HG03280 (cell line): Measurements from ENCODE around the gene CYP2E1.
"Not testable (repeated sequence)": the region's sequence is repeated elsewhere in the genome, so short reads cannot be mapped to it uniquely, and the experiment has no call there.

Experiments used
- ATAC-seq: cut with Tn5 transposase; IDR thresholded peaks from one replicate; pipeline ENCODE4 v1.9.1; 2021; ENCODE audit warnings: mild to moderate bottlenecking, moderate library complexity; ENCODE audit not compliant: unreplicated experiment

The CYP2E1 gene

GRCh38 chr10:133568831-133569527 lies 41.8 kb downstream of the CYP2E1 start:
- not testable (repeated sequence) for ATAC-seq

- not testable (repeated sequence) for ATAC-seq
Measured at GRCh38 chr10:133569801-133570200, 42.6 kb downstream of the CYP2E1 start.

GRCh38 chr10:133572055-133572454 lies 44.9 kb downstream of the CYP2E1 start:
- ATAC-seq: not testable (repeated sequence)

GRCh38 chr10:133573460-133573859 lies 46.3 kb downstream of the CYP2E1 start:
- ATAC-seq: not testable (repeated sequence)

- ATAC-seq: not testable (repeated sequence)
Measured at GRCh38 chr10:133577037-133577436, 49.9 kb downstream of the CYP2E1 start.
